Parathyroid adenoma (tissue), 2 donors: ENCODE results near the gene AP1B1.

Experiments used
- H2AFZ ChIP-seq: fragments of 300-600 bp; sonication (generic); one replicate; pipeline ENCODE4 v1.7.0; 2017; ENCODE audit warnings: antibody characterized with exemption, mild to moderate bottlenecking
- H3K27ac ChIP-seq: fragments of 300-600 bp; sonication (generic); one replicate; pipeline ENCODE4 v1.7.0; 2017
- H3K27me3 ChIP-seq: fragments of 300-600 bp; sonication (generic); one replicate; pipeline ENCODE4 v1.7.0; 2017; ENCODE audit warnings: low read length; ENCODE audit not compliant: control insufficient read depth, insufficient read depth
- H3K36me3 ChIP-seq: fragments of 300-600 bp; sonication (generic); one replicate; pipeline ENCODE4 v1.7.0; 2017; ENCODE audit warnings: low read length; ENCODE audit not compliant: control insufficient read depth, insufficient read depth
- H3K4me1 ChIP-seq: fragments of 300-600 bp; sonication (generic); one replicate; pipeline ENCODE4 v1.7.0; 2017; ENCODE audit warnings: control low read depth
- H3K4me2 ChIP-seq: fragments of 300-600 bp; sonication (generic); one replicate; pipeline ENCODE4 v1.7.0; 2017; ENCODE audit warnings: low read length
- H3K4me3 ChIP-seq: fragments of 300-600 bp; sonication (generic); one replicate; pipeline ENCODE4 v1.7.0; 2017; ENCODE audit warnings: low read depth, low read length
- H3K79me2 ChIP-seq: fragments of 300-600 bp; sonication (generic); one replicate; pipeline ENCODE4 v1.7.0; 2017; ENCODE audit warnings: control low read depth
- H3K9ac ChIP-seq: fragments of 300-600 bp; sonication (generic); one replicate; pipeline ENCODE4 v1.7.0; 2017; ENCODE audit warnings: mild to moderate bottlenecking
- H3K9me3 ChIP-seq: fragments of 300-600 bp; sonication (generic); one replicate; pipeline ENCODE4 v1.7.0; 2017; ENCODE audit warnings: low read length; ENCODE audit not compliant: control insufficient read depth
- CTCF ChIP-seq: fragments of 300-600 bp; sonication (generic); IDR thresholded peaks from one replicate; pipeline ENCODE4 v1.7.0; 2017; ENCODE audit warnings: antibody characterized with exemption, mild to moderate bottlenecking
- donor health status: primary hyperparathyroidism.

The AP1B1 gene

GRCh38 chr22:29330291-29330690, 58.1 kb downstream of the AP1B1 start:
- Histone ChIP-seq H3K9me3 (no peaks in the 10 kb centered on the region), H3K4me2 (no peak overlapping the region), H3K36me3 (no peaks in the 10 kb centered on the region), H3K9ac (no peak overlapping the region), H3K79me2 (no peaks in the 10 kb centered on the region), H3K4me1 (no peaks in the 10 kb centered on the region), H3K4me3 (no peak overlapping the region), H3K27me3 (no peaks in the 10 kb centered on the region), H2AFZ (no peak overlapping the region), H3K27ac (no peak overlapping the region)
- no peak for TF ChIP-seq CTCF

GRCh38 chr22:29329581-29329980, 58.8 kb downstream of the AP1B1 start:
- no peak overlapping the region for H3K4me3 ChIP-seq
- no peak overlapping the region for H2AFZ ChIP-seq
- no peaks in the 10 kb centered on the region for H3K36me3 ChIP-seq
- H3K27ac ChIP-seq: no peak overlapping the region
- no peak for TF ChIP-seq CTCF
- no peak overlapping the region for H3K4me2 ChIP-seq
- no peaks in the 10 kb centered on the region for H3K4me1 ChIP-seq
- no peaks in the 10 kb centered on the region for H3K79me2 ChIP-seq
- no peaks in the 10 kb centered on the region for H3K9me3 ChIP-seq
- no peaks in the 10 kb centered on the region for H3K27me3 ChIP-seq
- H3K9ac ChIP-seq: no peak overlapping the region

GRCh38 chr22:29328566-29329500, 59.5 kb downstream of the AP1B1 start:
- H3K4me1 ChIP-seq: no peaks in the 10 kb centered on the region
- H3K4me3 ChIP-seq: no peak overlapping the region
- no peak for TF ChIP-seq CTCF
- no peaks in the 10 kb centered on the region for H3K9me3 ChIP-seq
- no peak overlapping the region for H2AFZ ChIP-seq
- H3K27ac ChIP-seq: no peak overlapping the region
- no peaks in the 10 kb centered on the region for H3K27me3 ChIP-seq
- no peak overlapping the region for H3K9ac ChIP-seq
- H3K79me2 ChIP-seq: no peaks in the 10 kb centered on the region
- no peak overlapping the region for H3K4me2 ChIP-seq
- no peaks in the 10 kb centered on the region for H3K36me3 ChIP-seq

GRCh38 chr22:29328055-29328454, 60.3 kb downstream of the AP1B1 start:
- H3K4me3 ChIP-seq: no peak overlapping the region
- no peak overlapping the region for H3K4me2 ChIP-seq
- no peaks in the 10 kb centered on the region for H3K9me3 ChIP-seq
- H2AFZ ChIP-seq: no peak overlapping the region
- no peak overlapping the region for H3K27ac ChIP-seq
- H3K36me3 ChIP-seq: no peaks in the 10 kb centered on the region
- H3K9ac ChIP-seq: no peak overlapping the region
- H3K4me1 ChIP-seq: no peaks in the 10 kb centered on the region
- TF ChIP-seq CTCF: no peak
- H3K27me3 ChIP-seq: no peaks in the 10 kb centered on the region
- H3K79me2 ChIP-seq: no peaks in the 10 kb centered on the region
